Activated CD4-positive, alpha-beta T cell treated with anti-CD3 and anti-CD28 coated beads, Interleukin-2, amount 10 ng/mL, durations not matched to agents 24 days and 14 days (primary cell): Measurements from ENCODE around the gene MANF. TPM values are rescaled to one million over a fixed set of nuclear protein-coding genes. Genes with fewer than 3 reads are reported as not detected.
A peak's percentile ranks its signal among the peaks of the same experiment; 100 is the strongest.
"Not testable (repeated sequence)": the region's sequence is repeated elsewhere in the genome, so short reads cannot be mapped to it uniquely, and the experiment has no call there.

Source experiments
- DNase-seq: peaks from one replicate; pipeline ENCODE4 v3.0.0; 2022
- H3K27ac Mint-ChIP-seq: one replicate; pipeline ENCODE4 v1.8.0; 2022; ENCODE audit warnings: mild to moderate bottlenecking, mixed read lengths
- H3K27me3 Mint-ChIP-seq: one replicate; pipeline ENCODE4 v1.8.0; 2022; ENCODE audit warnings: mixed read lengths
- H3K36me3 Mint-ChIP-seq: one replicate; pipeline ENCODE4 v1.8.0; 2022; ENCODE audit warnings: low read depth, mild to moderate bottlenecking, mixed read lengths
- H3K4me1 Mint-ChIP-seq: one replicate; pipeline ENCODE4 v1.8.0; 2021; ENCODE audit warnings: mixed read lengths
- H3K4me3 Mint-ChIP-seq: one replicate; pipeline ENCODE4 v1.8.0; 2022; ENCODE audit warnings: mild to moderate bottlenecking, moderate library complexity, mixed read lengths
- H3K9me3 Mint-ChIP-seq: one replicate; pipeline ENCODE4 v1.8.0; 2021; ENCODE audit warnings: mixed read lengths
- intact Hi-C: fragments of 100-400 bp; cut with micrococcal nuclease; formaldehyde crosslinking; loops from one replicate; pipeline ENCODE4 v1.15.1; 2023
- total RNA-seq: library from RNA; stranded (reverse); gene quantifications from 2 replicates; pipeline ENCODE4 v1.2.3, GENCODE V29; 2022

MANF gene
- total RNA-seq, 1 donor from 2014 or later: 229 TPM

GRCh38 chr3:51355891-51356578 is 29.1 kb upstream of the MANF start:
- intact Hi-C loops: no loop called here
- no peaks in the 10 kb centered on the region for H3K36me3 Mint-ChIP-seq
- H3K27me3 Mint-ChIP-seq: no peaks in the 10 kb centered on the region
- H3K4me3 Mint-ChIP-seq: no peak overlapping the region
- no peak overlapping the region for H3K27ac Mint-ChIP-seq
- no peaks in the 10 kb centered on the region for H3K9me3 Mint-ChIP-seq
- no peak for DNase-seq
- peaks cover 2% of the 10 kb centered on the region for H3K4me1 Mint-ChIP-seq

DNA sequence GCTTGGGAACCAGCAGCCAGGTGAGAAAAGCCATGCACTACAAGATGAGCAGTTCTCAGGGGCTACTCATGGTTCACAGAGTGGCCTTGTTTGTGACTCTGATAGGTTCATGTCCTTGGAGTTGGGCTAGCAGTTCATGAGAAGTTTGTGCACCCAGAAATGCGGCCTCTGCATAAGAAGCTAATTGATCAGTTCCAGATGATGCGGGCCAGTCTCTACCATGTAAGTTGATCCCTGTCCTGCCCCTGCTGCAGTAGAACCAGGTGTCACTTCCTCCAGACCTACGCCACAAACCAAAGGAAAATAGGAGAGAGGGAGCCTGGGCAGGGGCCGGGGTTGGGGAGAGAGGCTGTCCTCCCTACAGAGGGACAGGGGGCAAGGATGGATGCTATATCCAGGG is 27.2 kb upstream of the MANF start:
- H3K27ac Mint-ChIP-seq: no peak overlapping the region
- H3K9me3 Mint-ChIP-seq: no peaks in the 10 kb centered on the region
- intact Hi-C loops: no loop called here
- H3K27me3 Mint-ChIP-seq: no peaks in the 10 kb centered on the region
- H3K36me3 Mint-ChIP-seq: no peaks in the 10 kb centered on the region
- H3K4me1 Mint-ChIP-seq: peaks cover 2% of the 10 kb centered on the region
- DNase-seq: no peak
- no peak overlapping the region for H3K4me3 Mint-ChIP-seq

DNA sequence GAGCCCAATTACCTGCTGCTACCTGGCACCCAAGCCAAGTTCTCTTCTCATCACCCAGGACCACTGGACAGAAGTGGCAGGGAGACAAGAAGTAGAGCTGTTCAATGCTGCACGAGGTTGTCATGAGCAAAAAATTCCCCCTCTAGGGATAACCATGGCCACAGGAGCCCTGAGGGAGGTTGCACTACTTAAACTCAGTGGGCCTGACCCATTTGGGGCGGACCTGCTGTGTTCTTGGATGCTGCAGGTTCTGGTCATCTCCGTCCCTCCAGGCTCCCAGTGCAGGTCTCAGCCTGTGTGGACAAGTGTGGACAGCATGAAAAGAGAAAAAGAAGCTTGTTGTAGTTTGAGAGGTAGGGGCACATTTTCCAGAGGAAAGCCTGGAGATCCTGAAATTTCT is 26.1 kb upstream of the MANF start:
- no peak for DNase-seq
- Mint-ChIP-seq H3K36me3 (no peaks in the 10 kb centered on the region), H3K27me3 (no peaks in the 10 kb centered on the region), H3K4me3 (no peak overlapping the region), H3K4me1 (no peaks in the 10 kb centered on the region), H3K9me3 (no peaks in the 10 kb centered on the region), H3K27ac (no peak overlapping the region)
- intact Hi-C loops: no loop called here

- no peaks in the 10 kb centered on the region for H3K4me1 Mint-ChIP-seq
- no peaks in the 10 kb centered on the region for H3K36me3 Mint-ChIP-seq
- no peak overlapping the region for H3K4me3 Mint-ChIP-seq
- H3K27me3 Mint-ChIP-seq: peaks cover 7% of the 10 kb centered on the region
- no peaks in the 10 kb centered on the region for H3K9me3 Mint-ChIP-seq
- intact Hi-C loops: no loop called here
- DNase-seq: no peak
- H3K27ac Mint-ChIP-seq: no peak overlapping the region
Observed at GRCh38 chr3:51360806-51361205, 24.3 kb upstream of the MANF start.

DNA sequence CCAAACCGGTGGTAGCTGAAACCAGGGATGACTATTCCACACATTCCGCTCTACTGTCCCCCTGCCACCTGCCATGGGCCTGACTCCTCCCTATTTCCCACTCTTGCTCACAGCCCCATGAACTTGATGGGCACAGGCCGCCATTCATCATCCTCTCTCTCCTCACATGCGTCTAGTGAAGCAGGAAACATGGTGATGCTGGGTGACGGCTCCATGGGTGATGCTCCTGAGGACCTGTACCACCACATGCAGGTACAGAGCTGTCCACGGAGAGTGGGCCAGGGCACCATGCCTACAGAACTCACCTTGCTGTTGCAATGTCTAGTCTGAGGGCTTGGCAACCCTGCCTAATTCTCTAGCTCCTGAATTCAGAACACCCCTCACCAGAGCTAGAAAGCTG is 23.3 kb upstream of the MANF start:
- peaks cover under 1% of the 10 kb centered on the region for H3K9me3 Mint-ChIP-seq
- H3K4me3 Mint-ChIP-seq: no peak overlapping the region
- DNase-seq: no peak
- H3K36me3 Mint-ChIP-seq: no peaks in the 10 kb centered on the region
- peaks cover 10% of the 10 kb centered on the region for H3K27me3 Mint-ChIP-seq
- no peak overlapping the region for H3K27ac Mint-ChIP-seq
- no peaks in the 10 kb centered on the region for H3K4me1 Mint-ChIP-seq
- intact Hi-C loops: no loop called here

- Mint-ChIP-seq H3K4me1 (no peaks in the 10 kb centered on the region), H3K27ac (no peak overlapping the region), H3K27me3 (peaks cover 10% of the 10 kb centered on the region), H3K36me3 (no peaks in the 10 kb centered on the region), H3K4me3 (no peak overlapping the region), H3K9me3 (peaks cover 5% of the 10 kb centered on the region)
- no peak for DNase-seq
- intact Hi-C loops: no loop called here
Observed at GRCh38 chr3:51362476-51362875, 22.6 kb upstream of the MANF start.

DNA sequence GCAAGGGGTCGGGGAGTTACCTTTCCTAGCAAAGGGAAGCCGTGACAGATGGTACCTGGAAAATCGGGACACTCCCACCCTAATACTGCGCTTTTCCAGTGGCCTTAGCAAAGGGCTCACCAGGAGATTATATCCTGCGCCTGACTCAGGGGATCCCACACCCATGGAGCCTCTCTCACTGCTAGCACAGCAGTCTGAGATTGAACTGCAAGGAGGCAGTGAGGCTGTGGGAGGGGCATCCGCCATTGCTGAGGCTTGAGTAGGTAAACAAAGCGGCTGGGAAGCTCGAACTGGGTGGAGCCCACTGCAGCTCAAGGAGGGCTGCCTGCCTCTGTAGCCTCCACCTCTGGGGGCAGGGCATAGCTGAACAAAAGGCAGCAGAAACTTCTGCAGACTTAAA is 16.8 kb upstream of the MANF start:
- H3K36me3 Mint-ChIP-seq, H3K27ac Mint-ChIP-seq, H3K4me1 Mint-ChIP-seq, DNase-seq, intact Hi-C loops, H3K9me3 Mint-ChIP-seq, H3K4me3 Mint-ChIP-seq: not testable (repeated sequence)
- peaks cover 10% of the 10 kb centered on the region for H3K27me3 Mint-ChIP-seq

GRCh38 chr3:51371943-51372557 is 13.0 kb upstream of the MANF start:
- H3K27me3 Mint-ChIP-seq: no peaks in the 10 kb centered on the region
- H3K27ac Mint-ChIP-seq: no peak overlapping the region
- DNase-seq: peak; percentile 90
- intact Hi-C loops: loop anchor here (1.0 to 5.0 kb wide), 4 partner anchors 401 to 805 kb away; partner anchors contain the start of genes C3orf18 and HEMK1
- H3K4me1 Mint-ChIP-seq: peaks cover 2% of the 10 kb centered on the region
- peaks cover 2% of the 10 kb centered on the region for H3K9me3 Mint-ChIP-seq
- H3K36me3 Mint-ChIP-seq: no peaks in the 10 kb centered on the region
- no peak overlapping the region for H3K4me3 Mint-ChIP-seq

- Mint-ChIP-seq H3K4me1 (no peaks in the 10 kb centered on the region), H3K27me3 (no peaks in the 10 kb centered on the region), H3K36me3 (no peaks in the 10 kb centered on the region), H3K4me3 (no peak overlapping the region), H3K9me3 (no peaks in the 10 kb centered on the region), H3K27ac (no peak overlapping the region)
- intact Hi-C loops: loop anchor here (2.0 to 5.0 kb wide), 3 partner anchors 403 to 807 kb away; partner anchors contain the start of genes C3orf18 and HEMK1
- DNase-seq: no peak
Observed at GRCh38 chr3:51373658-51374421, 11.3 kb upstream of the MANF start.

GRCh38 chr3:51374456-51374855 is 10.6 kb upstream of the MANF start:
- Mint-ChIP-seq H3K9me3 (no peaks in the 10 kb centered on the region), H3K27me3 (no peaks in the 10 kb centered on the region), H3K27ac (no peak overlapping the region), H3K36me3 (no peaks in the 10 kb centered on the region), H3K4me3 (no peak overlapping the region), H3K4me1 (peaks cover 1% of the 10 kb centered on the region)
- intact Hi-C loops: loop anchor here (5.0 kb wide), 2 partner anchors 697 to 807 kb away; partner anchors contain the start of genes C3orf18 and HEMK1
- DNase-seq: no peak

DNA sequence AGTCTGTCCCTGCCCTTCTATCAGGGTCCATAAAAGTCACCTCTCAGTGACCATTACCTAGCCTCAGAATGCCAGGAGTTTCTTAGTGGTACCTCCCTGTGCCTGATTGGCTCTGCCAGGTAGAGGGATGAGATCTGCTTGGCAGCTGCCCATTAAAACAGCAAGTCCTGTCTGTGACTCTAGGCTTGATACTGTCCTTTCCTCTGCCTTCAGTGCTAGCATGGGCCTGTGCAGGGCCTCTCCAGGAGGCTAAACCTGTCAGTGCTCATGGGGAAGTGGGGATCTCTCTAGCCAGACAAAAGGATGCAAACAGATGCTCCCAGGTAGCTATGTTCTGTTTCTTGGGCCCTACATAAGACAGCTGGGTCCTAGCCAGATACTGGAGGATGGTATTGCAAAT is 10.0 kb upstream of the MANF start:
- no peaks in the 10 kb centered on the region for H3K36me3 Mint-ChIP-seq
- H3K9me3 Mint-ChIP-seq: no peaks in the 10 kb centered on the region
- intact Hi-C loops: no loop called here

DNA sequence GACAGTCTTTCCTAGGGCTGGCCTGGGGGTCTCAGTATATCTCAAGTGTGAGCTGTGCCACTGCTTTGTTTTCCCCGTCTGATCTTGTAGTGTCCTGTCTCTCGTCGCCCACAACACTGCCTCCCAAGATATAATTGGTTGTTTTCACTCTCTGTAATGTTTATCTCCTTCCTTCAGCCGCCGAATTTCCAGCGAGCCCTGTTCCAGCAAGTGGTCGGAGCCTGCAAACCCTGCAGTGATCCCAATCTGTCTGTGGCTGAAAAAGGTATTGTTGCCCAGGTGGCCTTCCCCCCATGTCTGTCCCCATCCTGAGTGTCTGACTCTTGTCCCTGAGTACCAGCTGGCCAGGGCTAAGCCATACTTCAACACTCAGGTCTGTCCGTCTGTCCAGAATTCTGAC is 9.5 kb upstream of the MANF start:
- intact Hi-C loops: no loop called here
- no peaks in the 10 kb centered on the region for H3K27me3 Mint-ChIP-seq
- H3K4me1 Mint-ChIP-seq: peaks cover 2% of the 10 kb centered on the region
- no peak overlapping the region for H3K4me3 Mint-ChIP-seq
- H3K27ac Mint-ChIP-seq: no peak overlapping the region
- no peaks in the 10 kb centered on the region for H3K9me3 Mint-ChIP-seq
- no peaks in the 10 kb centered on the region for H3K36me3 Mint-ChIP-seq
- DNase-seq: no peak

More for the DNA sequence above, 10.0 kb upstream of the MANF start:
- H3K27me3 Mint-ChIP-seq: no peaks in the 10 kb centered on the region
- peaks cover 2% of the 10 kb centered on the region for H3K4me1 Mint-ChIP-seq
- H3K4me3 Mint-ChIP-seq: no peak overlapping the region
- no peak for DNase-seq
- no peak overlapping the region for H3K27ac Mint-ChIP-seq

DNA sequence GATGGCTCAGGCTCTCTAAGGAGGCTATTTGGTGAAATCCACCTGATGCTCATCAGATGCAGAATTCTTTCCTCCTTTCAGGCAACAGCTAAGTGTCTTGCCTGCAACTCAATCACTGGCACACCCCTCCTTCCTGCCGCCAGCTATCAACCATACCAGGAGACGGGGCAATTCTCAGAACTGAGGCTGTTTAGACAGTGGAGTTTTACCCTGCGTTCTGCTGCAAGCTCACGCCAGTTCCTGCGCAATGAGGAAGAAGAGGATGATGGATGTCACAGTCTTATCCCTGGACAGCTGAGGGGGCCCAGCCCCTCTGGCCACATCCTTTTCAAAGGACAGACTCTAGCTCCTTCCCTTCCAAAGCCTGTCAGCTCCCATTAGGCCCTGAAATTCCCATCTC is 7.0 kb upstream of the MANF start:
- DNase-seq: no peak
- no peaks in the 10 kb centered on the region for H3K27me3 Mint-ChIP-seq
- H3K4me3 Mint-ChIP-seq: no peak overlapping the region
- intact Hi-C loops: no loop called here
- no peak overlapping the region for H3K27ac Mint-ChIP-seq
- peaks cover 2% of the 10 kb centered on the region for H3K4me1 Mint-ChIP-seq
- H3K9me3 Mint-ChIP-seq: no peaks in the 10 kb centered on the region
- peaks cover 1% of the 10 kb centered on the region for H3K36me3 Mint-ChIP-seq

- intact Hi-C loops: no loop called here
- H3K36me3 Mint-ChIP-seq: peaks cover 1% of the 10 kb centered on the region
- no peak overlapping the region for H3K4me3 Mint-ChIP-seq
- no peak overlapping the region for H3K27ac Mint-ChIP-seq
- H3K9me3 Mint-ChIP-seq: no peaks in the 10 kb centered on the region
- no peaks in the 10 kb centered on the region for H3K27me3 Mint-ChIP-seq
- no peak for DNase-seq
- H3K4me1 Mint-ChIP-seq: peaks cover 6% of the 10 kb centered on the region
Observed at GRCh38 chr3:51378726-51379125, 6.4 kb upstream of the MANF start.
